COLO668 (cell line): ENCODE data around the gene ZMYND12.

Experiments
- DNase-seq: peaks from one replicate; lab custom pipeline; 2025; ENCODE audit not compliant: unreplicated experiment; lab: John Stamatoyannopoulos, UW

ZMYND12 gene

GRCh38 chr1:42392967-42393848, 62.6 kb downstream of the ZMYND12 start:
- no peak for DNase-seq

DNA sequence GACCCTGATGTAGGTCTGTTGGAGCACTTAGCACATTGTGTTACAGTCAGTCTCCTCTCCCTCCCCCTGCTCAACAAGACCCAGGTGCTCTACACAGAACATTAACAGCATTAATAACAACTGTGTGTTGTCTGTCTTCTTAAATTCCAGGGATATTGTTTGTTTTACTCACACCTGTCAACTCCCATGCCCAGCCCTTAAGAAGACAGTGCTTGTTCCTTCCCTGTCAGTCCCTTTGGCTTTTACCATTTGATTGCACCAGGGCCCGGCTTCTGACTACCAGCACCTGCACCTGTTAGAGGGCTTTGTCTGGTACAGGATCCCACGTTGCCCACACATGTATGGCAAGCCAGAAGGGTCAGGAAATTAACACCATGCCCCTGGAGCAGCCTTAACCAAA, 63.6 kb downstream of the ZMYND12 start:
- peak; percentile 88 for DNase-seq

- no peak for DNase-seq
These were observed 69.8 kb downstream of the ZMYND12 start for GRCh38 chr1:42386051-42386450.

DNA sequence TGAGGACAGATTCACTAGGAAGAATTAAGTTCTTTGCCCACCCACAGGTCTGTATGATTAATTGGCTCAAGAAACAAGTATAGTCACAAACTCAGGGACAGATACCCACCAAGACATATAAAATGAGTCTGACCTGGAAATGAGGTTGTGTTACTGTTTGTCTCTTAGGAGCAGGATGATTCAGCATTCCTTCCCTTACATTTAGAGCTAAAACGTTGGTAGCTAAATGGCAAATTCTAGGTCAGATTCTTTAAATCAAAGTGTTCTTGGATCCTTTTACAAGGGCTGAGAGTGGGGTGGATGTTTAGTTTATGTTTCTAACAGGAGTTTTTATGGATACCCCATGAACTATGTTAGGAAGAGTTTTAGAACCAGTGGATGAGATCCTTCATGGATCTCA, 70.5 kb downstream of the ZMYND12 start:
- DNase-seq: no peak

DNA sequence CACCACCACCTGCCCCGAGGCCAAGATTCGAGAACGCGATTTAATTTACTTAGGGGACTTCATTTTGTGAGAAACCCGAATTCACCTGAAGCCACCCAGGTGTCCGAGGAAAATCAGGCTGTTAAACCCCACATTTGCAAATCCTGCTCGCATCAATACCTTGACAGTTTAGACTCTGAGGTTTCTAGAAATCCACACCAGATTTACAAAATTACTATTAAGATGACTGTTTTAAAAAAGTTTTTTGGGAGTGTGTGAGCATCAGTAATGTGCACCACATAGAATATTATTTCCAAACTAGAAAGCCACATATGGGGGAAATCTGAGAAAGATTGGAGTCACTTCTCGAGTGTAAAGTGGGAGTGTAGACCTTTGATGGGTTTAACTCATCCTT, 74.5 kb downstream of the ZMYND12 start:
- no peak for DNase-seq

DNA sequence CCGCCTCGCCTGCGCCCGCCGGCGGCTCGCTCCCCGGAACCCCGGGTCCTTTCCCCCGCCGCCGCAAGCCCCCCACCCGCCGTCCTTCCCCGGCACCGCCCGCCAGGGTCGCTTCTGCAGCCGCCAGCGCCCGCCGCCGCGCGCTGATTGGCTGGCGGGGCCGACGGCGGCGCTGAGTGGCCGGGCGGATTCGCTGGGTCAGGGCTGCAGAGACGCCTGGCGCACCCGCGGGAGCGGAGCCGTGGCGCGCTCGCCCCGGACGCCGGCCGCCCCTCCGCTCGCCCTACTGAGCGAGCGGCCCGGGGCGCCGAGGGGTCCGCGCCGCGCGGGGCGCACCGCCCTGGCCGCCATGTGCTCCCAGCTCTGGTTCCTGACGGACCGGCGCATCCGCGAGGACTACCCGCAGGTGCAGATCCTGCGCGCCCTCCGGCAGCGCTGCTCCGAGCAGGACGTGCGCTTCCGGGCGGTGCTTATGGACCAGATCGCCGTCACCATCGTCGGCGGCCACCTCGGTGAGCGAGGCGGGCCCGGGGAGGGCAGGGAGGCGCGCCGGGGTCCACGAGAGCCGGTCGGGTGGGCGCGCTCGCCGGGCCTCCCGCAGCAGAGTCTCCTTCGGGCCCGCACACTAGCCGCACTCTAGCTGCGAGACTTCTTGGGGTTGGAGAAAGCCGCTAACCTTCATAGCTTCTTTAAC, 75.1 kb downstream of the ZMYND12 start, which contains the start of gene RIMKLA:
RIMKLA (plus strand) TSS at position 207 of the 694 bp plus-strand sequence; CDS start at position 350, 143 bp downstream.
- DNase-seq: peak; percentile 98
